Measurements from ENCODE around the gene PYCR2.

GRCh38 chr1:225949041-225949440 is 25.0 kb upstream of the PYCR2 start:
- TF ChIP-seq POLR2AphosphoS5 (IDR thresholded peaks at IDR 0.05; ENCODE audit: low read depth, low read length) (no peak), POLR2A (IDR thresholded peaks at IDR 0.05; ENCODE audit: low read depth, low read length) (no peak)
